GM18858 (cell line): Measurements from ENCODE around the gene GNLY.

Experiments
- ATAC-seq: cut with Tn5 transposase; IDR thresholded peaks from one replicate; pipeline ENCODE4 v1.9.1; 2021; ENCODE audit not compliant: unreplicated experiment

GNLY gene

DNA sequence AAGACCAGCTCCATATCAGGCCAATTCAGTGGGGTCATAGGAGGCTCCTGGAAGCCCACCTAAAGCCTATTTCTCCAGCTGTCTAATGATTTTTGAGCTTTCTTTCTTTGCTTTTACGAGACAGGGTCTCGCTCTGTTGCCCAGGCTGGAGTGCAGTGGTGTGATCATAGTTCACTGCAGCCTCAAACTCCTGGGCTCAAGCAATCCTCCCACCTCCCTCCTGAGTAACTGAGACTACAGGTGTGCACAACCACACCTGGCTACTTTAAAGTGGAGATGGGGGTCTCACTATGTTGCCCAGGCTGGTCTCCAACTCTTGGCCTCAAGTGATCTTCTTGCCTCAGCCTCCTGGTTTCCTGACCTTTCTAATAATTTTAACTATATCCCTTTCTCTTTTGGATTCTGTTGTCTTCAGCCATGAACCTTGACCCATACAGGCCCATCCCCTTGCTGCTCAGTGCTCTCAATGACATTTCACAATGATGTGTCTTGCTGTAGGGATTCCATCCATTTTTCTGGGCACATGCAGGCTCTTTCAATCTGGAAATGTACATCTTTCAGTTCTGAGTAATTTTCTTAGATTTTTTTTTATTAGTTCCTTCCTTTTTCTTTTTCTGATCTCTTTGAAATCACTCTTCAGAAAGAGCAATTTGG, 29.7 kb downstream of the GNLY start:
- ATAC-seq, result no peak

DNA sequence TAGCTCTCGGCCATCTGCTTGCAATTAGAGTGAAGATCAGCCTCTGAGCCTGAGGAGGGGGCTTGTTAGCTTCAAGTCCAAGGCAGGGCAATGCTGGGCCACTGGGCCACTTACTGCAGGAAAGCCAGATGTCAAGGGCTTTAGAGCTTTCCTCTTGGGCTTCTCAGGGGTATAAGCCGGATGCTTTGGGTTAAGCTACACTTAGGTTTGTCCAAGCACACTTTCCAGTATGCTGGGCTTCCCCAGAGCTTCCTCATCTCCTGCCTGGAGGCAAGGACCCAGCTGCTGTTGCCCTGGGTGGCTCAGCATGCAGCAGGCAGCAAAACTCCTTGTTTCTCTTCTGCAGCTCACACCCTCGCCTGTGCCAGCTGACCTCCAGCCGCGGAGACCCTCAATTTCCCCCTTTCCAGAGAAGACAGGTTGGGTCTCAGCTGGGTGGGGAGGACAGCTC, 30.6 kb downstream of the GNLY start:
- no peak for ATAC-seq

DNA sequence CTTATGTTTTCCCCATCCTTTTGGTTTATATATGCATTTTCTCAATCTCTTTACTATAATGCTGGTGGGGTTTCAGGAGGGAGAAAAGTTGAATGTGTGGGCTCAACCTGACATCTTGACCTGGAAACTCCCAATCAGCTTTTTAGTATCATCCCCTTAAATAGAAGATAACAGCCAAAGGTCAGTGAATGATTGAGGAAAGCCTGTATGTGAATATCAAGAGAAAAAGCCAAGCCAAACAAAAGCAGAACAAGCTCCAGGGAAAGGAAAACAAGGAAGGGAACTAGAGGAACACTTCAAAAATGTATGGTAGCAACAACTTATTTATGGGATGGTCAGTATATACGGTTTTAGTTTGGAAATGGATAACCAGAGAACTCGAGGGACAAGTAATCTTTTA, 31.3 kb downstream of the GNLY start:
- ATAC-seq, result no peak

- ATAC-seq, result no peak
Measured at GRCh38 chr2:85727798-85728197, 33.6 kb downstream of the GNLY start.

- ATAC-seq, result no peak
Measured at GRCh38 chr2:85728342-85728741, 34.2 kb downstream of the GNLY start.

DNA sequence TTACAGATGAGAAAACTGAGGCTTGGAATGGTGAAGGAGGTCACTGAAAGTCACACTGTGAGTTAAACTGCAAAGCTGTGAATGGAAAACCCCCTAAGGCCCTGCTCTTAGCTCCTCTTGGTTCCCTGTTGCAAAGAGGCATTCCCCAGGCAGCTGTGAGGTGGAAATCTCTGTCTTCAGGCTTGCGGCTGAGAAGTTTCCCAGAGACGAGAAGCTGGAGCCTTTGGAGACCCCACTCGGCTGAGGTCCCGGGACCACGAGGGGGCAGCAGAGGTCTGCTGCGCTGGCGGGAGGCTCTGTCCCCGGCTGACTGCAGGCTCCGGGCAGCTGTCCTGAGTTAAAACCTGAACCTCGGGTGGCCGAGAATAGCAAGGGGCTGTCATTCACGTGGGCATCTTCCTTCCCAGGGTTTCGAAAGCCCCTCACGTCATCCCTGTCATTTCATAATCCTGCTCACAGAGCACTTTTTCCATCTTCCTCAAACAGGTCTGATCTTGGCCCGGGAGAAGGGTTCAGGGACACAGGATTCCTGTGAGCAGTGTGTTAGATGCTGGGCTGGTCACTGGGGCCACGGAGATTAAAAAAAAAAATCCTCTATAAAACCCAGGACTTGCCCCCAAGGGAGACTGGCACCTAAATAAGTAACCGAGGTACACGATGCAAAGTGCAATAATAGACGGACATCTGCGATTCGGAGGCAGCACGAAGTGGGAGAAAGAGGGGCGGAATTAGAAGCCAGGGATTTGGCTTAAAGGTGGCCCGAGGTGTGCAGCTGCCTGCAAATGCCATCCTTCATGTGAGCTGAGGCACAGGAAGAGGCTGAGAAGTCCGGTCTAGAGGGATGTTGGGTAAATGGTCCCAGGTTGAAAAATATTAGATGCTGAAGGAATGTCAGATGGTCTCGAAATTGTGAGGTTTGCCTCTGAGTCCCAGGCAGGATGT, 35.0 kb downstream of the GNLY start:
- no peak for ATAC-seq

GRCh38 chr2:85729825-85730510, 35.8 kb downstream of the GNLY start:
- no peak for ATAC-seq

DNA sequence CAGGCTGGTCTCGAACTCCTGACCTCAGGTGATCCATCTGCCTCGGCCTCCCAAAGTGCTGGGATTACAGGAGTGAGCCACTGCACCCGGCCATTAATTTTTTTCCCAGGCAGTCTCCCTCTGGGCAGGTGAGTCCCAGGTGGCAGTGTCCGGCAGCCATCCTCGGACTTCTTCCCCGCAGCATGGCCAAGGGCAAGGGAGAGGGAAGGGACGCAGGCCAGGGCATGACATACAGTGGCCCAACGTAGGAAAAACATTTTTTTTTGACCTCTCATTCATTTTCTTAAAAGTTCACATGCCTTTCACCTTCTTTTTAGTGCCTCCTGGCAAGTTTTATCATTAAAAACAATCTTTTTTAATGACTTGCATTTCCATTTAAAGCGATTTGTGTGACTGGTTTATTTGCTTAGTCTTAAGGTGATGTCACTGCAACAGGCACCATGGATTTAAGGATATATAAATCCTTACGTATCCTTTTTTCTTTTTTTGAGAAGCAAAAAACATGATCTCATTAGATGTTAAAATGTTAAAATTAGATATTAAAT, 36.6 kb downstream of the GNLY start:
- no peak for ATAC-seq

GRCh38 chr2:85731606-85732005, 37.4 kb downstream of the GNLY start:
- ATAC-seq, result no peak

GRCh38 chr2:85732467-85733120, 38.4 kb downstream of the GNLY start:
- no peak for ATAC-seq

DNA sequence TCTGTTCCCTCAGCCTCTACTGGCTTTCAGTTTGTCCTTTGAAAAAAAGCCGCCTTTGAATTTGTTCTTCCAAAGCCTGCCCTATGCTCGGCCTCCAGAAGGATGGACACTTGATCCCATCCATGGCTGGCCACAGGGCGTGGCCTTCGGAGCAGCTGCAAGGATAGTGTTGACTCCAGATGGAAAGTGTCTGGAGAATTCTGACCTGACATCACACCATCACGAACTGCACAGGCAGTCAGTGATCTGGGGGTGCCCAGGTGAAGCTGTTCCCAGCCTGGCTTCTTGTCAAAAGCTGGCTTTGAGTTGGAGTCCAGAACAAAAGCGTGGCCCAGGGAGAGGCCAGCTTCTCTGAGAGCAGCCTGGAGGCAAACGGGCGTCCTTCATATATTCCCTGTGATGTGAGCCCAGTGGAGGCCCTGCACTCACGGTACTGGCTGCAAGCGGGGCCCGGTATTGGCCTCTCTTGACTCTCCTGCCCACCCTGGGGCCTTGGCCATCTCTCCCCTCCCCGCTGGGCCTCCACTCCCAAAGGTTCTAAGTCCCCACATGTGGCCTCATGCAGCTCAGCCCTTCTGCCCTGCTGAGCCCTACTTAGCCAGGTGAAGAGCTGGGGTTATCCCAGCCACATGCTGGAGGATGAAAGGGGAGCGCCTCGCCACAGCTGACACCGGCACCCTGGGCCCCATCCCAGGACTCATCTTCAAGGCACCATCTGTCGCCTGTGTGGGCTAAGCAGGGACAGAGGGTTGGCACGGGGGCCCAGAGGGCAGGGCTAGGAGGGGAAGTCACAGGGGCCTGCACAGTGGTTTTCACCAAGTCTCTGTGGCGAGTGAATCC, 39.2 kb downstream of the GNLY start:
- no peak for ATAC-seq

DNA sequence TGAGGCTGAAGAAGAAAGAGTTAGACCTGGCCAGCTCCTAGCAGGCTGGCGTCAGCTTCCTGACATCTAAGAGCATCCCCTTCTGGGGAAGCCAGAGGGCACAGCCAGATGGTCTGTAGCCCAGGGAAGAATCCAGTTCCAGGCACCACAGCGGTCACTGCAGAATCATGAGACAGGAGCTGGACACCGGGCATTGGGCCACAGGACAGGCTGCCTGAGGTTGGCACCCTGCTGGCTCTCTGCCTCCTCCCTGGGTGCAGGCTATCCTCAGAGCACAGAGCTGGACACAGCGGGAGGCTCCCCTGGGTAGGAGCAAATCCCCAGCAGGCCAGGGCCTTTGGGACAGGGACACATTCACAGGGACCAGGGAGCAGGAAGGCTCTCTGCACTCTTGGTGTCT, 39.9 kb downstream of the GNLY start:
- ATAC-seq, result no peak

GRCh38 chr2:85734942-85735608, 40.9 kb downstream of the GNLY start:
- no peak for ATAC-seq

- ATAC-seq, result no peak
Measured at GRCh38 chr2:85735691-85736090, 41.5 kb downstream of the GNLY start.

DNA sequence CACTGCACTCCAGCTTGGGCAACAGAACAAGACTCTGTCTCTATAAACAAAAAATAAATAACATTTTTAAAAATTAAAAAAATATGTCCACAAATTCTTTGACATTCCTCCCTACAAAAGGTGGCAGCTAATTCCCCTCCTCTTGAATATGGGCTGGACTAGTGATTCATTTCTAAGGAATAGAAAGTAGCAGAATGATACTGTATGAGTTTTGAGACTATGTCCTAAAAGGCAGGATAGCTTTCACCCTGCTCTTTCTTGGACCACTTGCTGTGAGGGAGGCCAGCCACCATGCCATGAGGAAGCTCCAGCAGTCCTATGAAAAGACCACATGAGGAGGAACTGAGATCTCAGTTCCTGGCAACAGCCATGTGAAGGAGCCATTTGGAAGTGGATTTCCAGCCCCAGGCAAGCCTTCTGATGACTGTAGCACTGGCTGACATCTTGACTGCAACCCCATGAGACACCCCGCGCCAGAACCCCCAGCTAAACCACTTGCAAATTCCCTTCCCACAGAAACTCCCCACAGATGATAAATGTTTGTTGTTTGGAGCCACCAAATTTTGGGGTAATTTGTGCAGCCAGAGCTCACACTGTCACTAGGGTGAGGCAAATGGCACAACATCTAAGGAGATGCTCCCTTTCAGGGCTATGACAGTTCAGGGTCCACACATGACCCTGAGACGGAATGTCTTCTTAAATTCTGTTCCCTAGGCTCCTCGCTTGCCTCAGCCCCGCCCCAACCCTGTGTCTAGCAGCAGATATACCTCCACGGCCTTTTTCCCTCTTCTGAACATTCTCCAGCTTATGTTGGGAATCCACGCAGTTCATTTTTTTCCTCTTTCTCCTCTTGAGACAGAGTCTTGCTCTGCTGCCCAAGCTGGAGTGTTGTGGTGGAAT, 42.5 kb downstream of the GNLY start:
- ATAC-seq, result no peak

- no peak for ATAC-seq
Measured at GRCh38 chr2:85737481-85737880, 43.3 kb downstream of the GNLY start.

DNA sequence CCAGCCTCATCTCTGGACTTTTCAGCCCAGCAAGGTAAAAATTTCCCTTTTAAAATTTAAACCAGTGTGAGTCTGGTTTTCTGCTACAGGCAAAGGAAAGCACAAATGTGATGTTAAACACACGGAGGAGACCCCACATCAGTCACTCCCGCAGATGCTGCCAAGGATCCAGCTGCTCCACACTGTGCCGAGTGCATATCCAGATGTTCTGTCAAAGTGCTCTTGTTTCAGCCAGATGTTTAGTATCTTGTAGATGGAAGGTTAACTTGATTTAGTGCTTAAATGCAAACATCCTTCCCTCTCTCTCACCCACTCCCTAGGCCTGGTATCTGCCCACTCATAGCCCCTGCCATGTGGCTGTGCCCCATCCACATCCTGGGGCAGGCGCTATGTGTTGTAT, 43.8 kb downstream of the GNLY start:
- ATAC-seq, result no peak

GRCh38 chr2:85740193-85740592, 46.0 kb downstream of the GNLY start:
- no peak for ATAC-seq
